GM18861 (cell line): ENCODE measurements around the gene REXO5.
"Not testable (repeated sequence)": the region's sequence is repeated elsewhere in the genome, so short reads cannot be mapped to it uniquely, and the experiment has no call there.

Experiments
- ATAC-seq: cut with Tn5 transposase; IDR thresholded peaks from one replicate; pipeline ENCODE4 v1.9.1; 2021; ENCODE audit not compliant: unreplicated experiment

REXO5 gene

DNA sequence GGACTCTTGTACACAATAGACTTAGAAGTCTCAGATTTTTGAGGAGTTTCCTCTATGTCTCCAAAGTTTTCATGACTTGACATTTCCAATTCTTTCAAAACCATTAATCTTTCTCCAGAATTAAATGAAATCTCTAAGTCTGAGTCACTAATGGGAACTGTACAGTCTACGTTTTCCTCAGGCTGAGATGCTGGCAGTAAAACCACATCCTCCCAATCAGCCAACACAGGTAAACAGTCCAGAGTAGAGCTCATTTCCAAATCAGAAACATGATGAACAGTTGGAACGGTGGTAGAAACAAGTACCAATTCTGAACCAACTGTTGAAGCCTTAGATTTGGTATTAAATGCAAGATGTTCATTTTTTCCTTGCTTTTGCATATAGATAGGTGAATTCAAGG, 8.0 kb upstream of the REXO5 start:
- no peak for ATAC-seq

GRCh38 chr16:20799599-20799998, 6.7 kb upstream of the REXO5 start:
- no peak for ATAC-seq

DNA sequence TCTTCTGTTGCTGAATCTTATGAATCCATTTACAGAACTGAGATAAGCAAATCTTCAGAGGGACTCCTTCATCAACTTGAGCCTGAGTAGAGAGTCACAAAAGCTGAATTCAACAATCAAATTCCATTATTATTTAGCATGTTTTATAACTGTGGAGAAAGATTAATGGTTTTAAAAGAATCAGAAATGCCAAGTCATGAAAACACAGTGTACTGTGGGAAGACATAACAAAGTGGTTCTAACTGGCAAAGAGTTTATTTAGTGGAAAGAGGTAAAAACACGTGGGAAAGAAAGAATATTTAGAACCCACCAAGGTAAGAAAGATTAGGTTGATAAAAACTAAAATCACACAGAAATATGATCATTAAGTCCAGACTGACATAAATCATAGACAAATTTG, 5.0 kb upstream of the REXO5 start:
- no peak for ATAC-seq

- no peak for ATAC-seq
Measured at GRCh38 chr16:20803192-20803560, 3.2 kb upstream of the REXO5 start.

- no peak for ATAC-seq
Measured at GRCh38 chr16:20803561-20804214, 2.6 kb upstream of the REXO5 start.

- ATAC-seq, result not testable (repeated sequence)
Measured at GRCh38 chr16:20805684-20806167, 601 bp upstream of the REXO5 start.

DNA sequence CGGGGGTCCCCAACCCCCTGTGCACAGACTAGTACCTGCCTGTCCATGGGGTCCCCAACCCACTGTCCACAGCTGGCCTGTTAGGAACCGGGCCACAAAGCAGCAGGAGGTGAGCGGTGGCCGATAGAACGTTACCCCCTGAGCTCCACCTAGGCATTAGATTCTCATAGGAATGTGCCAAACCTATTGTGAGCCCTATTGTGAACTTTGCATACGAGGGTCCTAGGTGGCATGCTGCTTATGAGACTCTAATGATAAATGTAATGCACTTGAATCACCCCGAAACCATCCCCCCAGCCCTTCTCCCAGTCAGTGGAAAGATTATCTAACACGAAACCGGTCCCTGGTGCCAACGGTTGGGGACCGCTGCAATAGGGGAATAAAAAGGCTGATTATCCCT, 1.5 kb downstream of the REXO5 start:
- no peak for ATAC-seq

GRCh38 chr16:20811889-20812439, 5.6 kb downstream of the REXO5 start:
- no peak for ATAC-seq

DNA sequence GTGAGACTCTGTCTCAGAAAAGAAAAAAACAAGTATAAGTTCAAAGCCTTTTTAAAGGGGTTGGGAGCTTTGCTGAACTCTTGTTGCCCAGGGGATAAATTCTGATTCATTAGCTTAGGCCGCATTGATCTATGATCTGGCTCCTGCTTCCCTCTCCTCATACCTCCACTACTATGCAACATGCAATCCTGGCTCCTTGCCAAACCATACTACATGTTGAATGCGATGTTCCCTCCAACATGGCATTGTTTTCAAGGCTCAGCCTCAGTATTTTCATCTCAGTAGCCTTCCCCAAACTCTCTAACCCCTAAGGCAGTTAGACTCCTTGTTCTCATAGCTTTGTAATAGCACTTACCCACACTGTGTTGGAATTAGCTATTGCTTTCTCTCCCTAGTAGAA, 6.2 kb downstream of the REXO5 start:
- ATAC-seq, result no peak

- ATAC-seq, result no peak
Measured at GRCh38 chr16:20814784-20815183, 8.5 kb downstream of the REXO5 start.

- no peak for ATAC-seq
Measured at GRCh38 chr16:20818929-20819585, 12.7 kb downstream of the REXO5 start.

DNA sequence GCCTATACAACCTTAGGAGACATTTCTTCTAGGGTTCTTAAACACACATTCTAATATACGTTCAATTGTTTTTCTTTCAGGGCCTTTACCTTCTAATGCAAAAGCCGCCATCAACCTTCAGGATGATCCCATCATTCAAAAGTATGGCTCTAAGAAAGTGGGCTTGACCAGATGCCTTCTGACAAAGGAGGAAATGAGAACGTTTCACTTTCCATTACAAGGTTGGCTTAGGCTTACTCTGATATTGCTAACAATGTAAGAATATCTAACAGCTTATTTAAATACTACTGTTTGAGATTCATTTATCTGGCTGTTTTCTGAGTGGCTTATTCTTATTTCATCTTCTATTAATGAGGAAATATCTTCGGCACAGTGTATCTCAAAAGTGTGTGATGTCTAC, 15.4 kb downstream of the REXO5 start:
- ATAC-seq, result no peak

DNA sequence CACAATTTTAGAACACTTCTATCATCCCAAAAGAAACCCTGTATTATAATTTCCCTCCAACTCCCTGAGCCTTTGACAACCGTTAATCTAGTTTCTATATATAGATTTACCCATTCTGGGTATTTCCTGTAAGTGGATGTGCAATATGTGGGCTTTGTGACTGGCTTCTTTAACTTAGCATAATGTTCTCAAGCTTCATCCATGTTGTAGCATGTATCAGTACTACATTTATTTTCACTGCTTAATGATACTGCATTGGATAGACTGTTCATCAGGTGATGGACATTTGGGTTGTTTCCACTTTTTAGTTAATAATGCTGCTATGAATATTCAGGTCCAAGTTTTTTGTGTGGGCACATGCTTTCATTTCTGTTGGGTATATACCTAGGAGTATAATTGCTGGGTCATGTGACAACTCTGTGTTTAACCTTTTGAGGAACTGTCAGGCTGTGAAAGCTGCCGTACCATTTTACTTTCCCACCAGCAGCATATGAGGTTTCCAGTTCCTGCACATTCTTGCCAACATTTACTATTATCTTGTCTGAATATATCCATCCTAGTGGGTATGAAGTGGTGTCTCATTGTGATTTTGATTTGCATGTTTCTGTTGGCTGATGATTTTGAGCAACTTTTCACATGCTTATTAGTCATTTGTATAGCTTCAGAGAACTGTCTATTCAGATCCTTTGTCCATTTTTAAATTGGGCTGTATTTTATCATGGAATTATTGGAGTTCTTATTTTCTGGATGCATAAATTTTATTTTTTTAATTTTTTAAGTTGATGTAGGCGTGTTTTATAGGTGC, 16.4 kb downstream of the REXO5 start:
- no peak for ATAC-seq

DNA sequence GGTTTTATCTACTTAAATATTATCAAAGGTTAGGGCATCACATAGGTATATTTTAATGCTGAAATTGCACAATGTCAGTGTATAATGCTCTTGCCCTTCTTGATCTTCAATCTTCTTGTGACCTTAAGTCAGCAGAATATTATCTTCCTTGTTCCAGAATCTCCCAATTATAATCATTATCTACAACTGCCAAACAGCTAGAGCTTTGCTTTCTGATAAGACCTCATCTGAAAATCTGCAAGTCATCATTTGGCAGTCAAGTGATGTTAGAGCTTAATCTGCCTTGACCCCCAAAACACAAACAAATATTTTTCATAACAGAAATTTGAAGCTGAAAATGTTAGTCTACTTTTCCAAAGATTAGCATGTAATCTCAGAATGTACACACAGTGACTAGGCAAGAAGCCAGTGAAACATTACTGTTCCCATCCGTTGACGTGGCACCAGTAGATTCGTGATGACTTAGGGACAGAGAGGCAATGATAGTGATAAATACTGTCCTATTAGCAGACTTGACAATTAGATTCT, 19.8 kb downstream of the REXO5 start:
- ATAC-seq, result no peak

- ATAC-seq, result no peak
Measured at GRCh38 chr16:20829536-20829935, 23.2 kb downstream of the REXO5 start.

DNA sequence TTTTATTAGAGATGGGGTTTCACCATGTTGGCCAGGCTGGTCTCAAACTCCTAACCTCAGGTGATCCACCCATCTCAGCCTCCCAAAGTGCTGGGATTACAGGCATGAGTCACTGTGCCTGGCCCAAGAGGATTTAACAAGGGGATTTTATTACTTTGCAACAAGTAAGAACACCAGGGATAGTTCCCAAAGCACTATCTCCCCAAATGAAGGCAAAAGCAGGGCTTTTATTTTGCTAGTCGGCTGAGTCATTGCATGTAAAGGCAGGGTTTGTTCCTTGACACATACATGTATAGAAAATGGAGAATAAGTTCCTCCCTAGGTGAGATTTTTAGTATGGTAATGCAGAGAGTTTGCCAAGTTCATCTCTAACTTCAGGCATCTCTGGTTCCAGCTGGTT, 24.0 kb downstream of the REXO5 start:
- ATAC-seq, result no peak

DNA sequence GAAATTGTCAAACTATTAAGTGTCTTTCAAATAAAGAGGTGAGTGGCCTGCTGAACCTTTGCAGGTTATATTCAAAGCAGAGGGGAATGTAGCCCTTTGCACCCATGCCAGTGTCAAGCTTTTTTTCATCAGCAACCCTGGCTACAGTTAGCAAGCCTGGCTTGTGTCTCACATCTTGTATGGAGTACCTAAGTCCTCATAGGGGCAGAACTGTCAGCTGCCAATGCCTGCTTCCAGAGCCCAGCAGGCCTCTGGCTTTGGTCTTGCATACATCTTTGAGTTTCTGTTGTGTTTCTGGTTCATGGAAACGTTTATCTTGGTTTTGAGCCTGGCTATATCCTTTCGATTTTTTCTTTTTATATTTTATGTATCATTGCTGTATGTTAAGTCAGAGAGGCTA, 26.8 kb downstream of the REXO5 start:
- ATAC-seq, result no peak

DNA sequence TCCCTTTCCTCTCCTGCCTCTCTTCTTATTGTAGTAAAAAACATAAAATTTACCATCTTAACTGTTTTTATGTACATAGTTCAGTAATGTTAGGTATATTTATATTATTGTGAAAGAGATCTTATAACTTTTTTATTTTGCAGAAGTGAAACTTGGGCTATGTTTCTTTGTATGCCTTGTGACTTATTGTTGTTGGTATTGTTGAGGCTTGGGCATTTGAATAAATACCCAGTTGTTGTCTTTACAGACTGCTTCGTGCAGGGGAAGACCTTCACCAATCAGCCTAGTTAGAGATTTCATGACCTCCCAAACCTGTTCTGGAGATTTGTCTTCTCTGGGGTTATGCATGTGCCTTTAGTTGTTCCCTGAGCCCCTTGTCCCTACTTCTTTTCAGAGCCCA, 31.9 kb downstream of the REXO5 start:
- no peak for ATAC-seq

DNA sequence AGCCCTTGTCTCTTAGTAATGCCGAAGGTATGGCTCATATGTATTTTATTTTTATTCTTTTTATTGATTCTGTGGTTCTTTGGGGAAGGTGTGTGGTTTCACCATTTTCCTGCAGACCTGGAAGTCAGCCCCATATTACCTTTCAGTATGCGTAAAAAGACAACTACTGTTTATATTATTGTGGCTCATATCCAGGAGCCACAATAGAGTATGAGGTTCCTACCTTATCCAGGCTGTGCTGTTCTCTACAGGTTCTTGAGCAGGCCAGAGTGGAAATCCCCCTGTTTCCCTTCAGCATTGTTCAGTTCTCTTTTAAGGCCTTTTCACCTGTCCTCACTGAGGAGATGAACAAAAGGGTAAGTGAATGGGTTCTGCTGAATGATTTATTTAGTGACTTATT, 33.2 kb downstream of the REXO5 start:
- ATAC-seq, result no peak

- no peak for ATAC-seq
Measured at GRCh38 chr16:20844054-20844453, 37.7 kb downstream of the REXO5 start.

DNA sequence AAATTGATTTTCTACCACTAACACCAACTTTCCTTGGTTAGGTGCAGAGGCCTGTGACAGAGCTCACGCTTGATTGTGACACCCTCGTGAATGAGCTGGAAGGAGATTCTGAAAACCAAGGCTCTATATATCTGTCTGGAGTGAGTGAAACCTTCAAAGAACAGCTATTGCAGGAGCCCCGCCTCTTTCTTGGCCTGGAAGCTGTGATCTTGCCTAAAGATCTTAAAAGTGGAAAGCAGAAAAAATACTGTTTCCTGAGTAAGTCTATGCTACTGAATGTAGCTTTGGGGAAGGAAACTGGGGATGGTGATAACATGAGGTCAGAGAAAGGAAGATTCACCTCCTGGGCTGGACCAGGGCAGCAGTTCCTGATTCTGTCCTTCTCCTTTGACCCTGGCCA, 38.3 kb downstream of the REXO5 start:
- no peak for ATAC-seq

DNA sequence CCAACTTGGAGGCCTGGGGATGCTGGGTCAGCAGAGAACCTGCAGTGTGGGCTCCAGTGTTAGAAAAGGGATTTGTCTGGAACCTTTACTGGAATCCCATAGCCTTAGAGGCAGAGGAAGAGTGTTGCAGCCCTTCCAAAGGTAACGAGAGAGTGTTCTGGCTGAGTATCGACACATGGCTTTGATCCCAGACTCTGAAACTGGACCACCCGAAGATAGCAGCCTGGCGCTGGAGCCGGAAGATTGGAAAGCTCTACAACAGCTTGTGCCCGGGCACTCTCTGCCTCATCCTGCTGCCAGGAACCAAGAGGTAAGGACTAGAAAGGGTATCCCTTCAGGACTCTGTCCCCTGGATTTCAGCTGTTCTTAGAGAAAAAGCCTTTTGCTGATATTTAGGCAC, 39.7 kb downstream of the REXO5 start:
- ATAC-seq, result no peak
